Hepatocyte (in vitro differentiated cells): ENCODE data around the gene AKAP6. TPM values are rescaled to one million over a fixed set of nuclear protein-coding genes. Genes with fewer than 3 reads are reported as not detected.

Source experiments
- DNase-seq: peaks from one replicate; pipeline ENCODE4 v3.0.0-alpha.2; 2016; ENCODE audit warnings: low spot score
- H2AFZ ChIP-seq: fragments of 200-600 bp; sonication (generic); 2 replicates; pipeline ENCODE4 v1.6.0; 2016; ENCODE audit warnings: antibody characterized with exemption, mild to moderate bottlenecking
- H3K27ac ChIP-seq: fragments of 200-600 bp; sonication (generic); 2 replicates; pipeline ENCODE4 v1.5.1; 2016; ENCODE audit warnings: mild to moderate bottlenecking
- H3K27me3 ChIP-seq: fragments of 200-600 bp; sonication (generic); 2 replicates; pipeline ENCODE4 v1.6.1; 2016
- H3K36me3 ChIP-seq: fragments of 200-600 bp; sonication (generic); replicated peaks from 2 replicates; pipeline ENCODE4 v1.5.1; 2016; ENCODE audit warnings: low read depth; ENCODE audit not compliant: insufficient read depth
- H3K4me1 ChIP-seq: fragments of 200-600 bp; sonication (generic); 2 replicates; pipeline ENCODE4 v1.5.1; 2016; ENCODE audit warnings: mild to moderate bottlenecking, moderate library complexity; ENCODE audit not compliant: insufficient read depth
- H3K4me2 ChIP-seq: fragments of 200-600 bp; sonication (generic); 2 replicates; pipeline ENCODE4 v1.6.0; 2016
- H3K4me3 ChIP-seq: fragments of 200-600 bp; sonication (generic); 2 replicates; pipeline ENCODE4 v1.5.1; 2016; ENCODE audit warnings: mild to moderate bottlenecking
- H3K79me2 ChIP-seq: fragments of 200-600 bp; sonication (generic); 2 replicates; pipeline ENCODE4 v1.6.0; 2017; ENCODE audit warnings: mild to moderate bottlenecking
- H3K9me2 ChIP-seq: fragments of 200-600 bp; sonication (generic); replicated peaks from 2 replicates; pipeline ENCODE4 v1.6.0; 2017; ENCODE audit warnings: mild to moderate bottlenecking; ENCODE audit not compliant: insufficient read depth
- H3K9me3 ChIP-seq: fragments of 200-600 bp; sonication (generic); 2 replicates; pipeline ENCODE4 v1.5.1; 2016; ENCODE audit warnings: low read depth, mild to moderate bottlenecking
- H4K20me1 ChIP-seq: fragments of 200-600 bp; sonication (generic); 2 replicates; pipeline ENCODE4 v1.6.0; 2016; ENCODE audit warnings: mild to moderate bottlenecking; ENCODE audit not compliant: insufficient read depth, poor library complexity, severe bottlenecking
- EZH2 ChIP-seq: fragments of 200-600 bp; sonication (generic); IDR thresholded peaks from 2 replicates; pipeline ENCODE4 v1.6.1; 2016; ENCODE audit warnings: antibody characterized with exemption, mild to moderate bottlenecking, borderline replicate concordance
- EZH2phosphoT487 ChIP-seq: fragments of 200-600 bp; sonication (generic); IDR thresholded peaks from one replicate; pipeline ENCODE4 v1.6.1; 2018; ENCODE audit warnings: antibody characterized with exemption, mild to moderate bottlenecking, low read depth, moderate library complexity; ENCODE audit not compliant: unreplicated experiment, severe bottlenecking
- WGBS: methylation state at CpG from one replicate; pipeline ENCODE4 v1.1.6; 2016; ENCODE audit warnings: low lambda C conversion rate; ENCODE audit errors: missing lambda C conversion rate; 5-methylcytosine and 5-hydroxymethylcytosine counted together
- polyA plus RNA-seq: library from polyadenylated mRNA; unstranded; fragments of >200 nt; fragmentation: Nextera tagmentation; extraction: Ambion mirVana; gene quantifications from 2 replicates; pipeline ENCODE4 v1.2.1, GENCODE V29; 2016
- total RNA-seq: library from RNA; depleted of rRNA; stranded (reverse); fragments of >200 nt; gene quantifications from 2 replicates; pipeline ENCODE4 v1.2.3, GENCODE V29; 2014
- TF ChIP-seq, protein P1 (sequence below): fragments of 200-600 bp; sonication (generic); IDR thresholded peaks from 2 replicates; pipeline ENCODE4 v1.5.1; 2016; ENCODE audit warnings: antibody characterized with exemption, mild to moderate bottlenecking; ENCODE audit not compliant: poor library complexity

AKAP6 gene
- total and polyA plus RNA-seq, 2 experiments from 2014 or later, result 1.1 to 2.1 TPM

DNA sequence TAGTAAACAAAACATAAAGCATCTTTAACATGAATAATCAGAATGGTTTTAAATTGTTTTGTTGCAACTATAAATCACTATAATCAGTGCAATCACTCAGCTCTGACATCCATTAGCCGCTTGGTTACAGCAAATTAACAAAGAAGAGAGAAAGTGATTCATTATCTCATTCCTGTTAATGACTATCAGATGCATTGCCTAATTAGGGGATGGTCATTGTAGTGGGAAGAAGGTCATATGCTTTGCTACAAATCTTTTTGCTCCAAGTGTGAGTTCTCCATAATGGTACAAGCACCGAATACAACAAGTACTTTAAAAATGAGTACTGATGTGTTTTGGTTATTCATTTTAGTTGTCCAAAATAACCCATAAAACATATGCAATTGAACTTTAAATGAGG lies 272.0 kb downstream of the AKAP6 start:
- H3K79me2 ChIP-seq, result no peaks in the 10 kb centered on the region
- no peak overlapping the region for H3K27ac ChIP-seq
- no peaks in the 10 kb centered on the region for H3K36me3 ChIP-seq
- peaks cover 11% of the 10 kb centered on the region for H3K4me1 ChIP-seq
- no peaks in the 10 kb centered on the region for H3K27me3 ChIP-seq
- H3K9me2 ChIP-seq, result no peaks in the 10 kb centered on the region
- H3K4me2 ChIP-seq, result no peak overlapping the region
- DNase-seq, result no peak
- no peak for TF ChIP-seq EZH2
- no peak for TF ChIP-seq EZH2phosphoT487
- TF ChIP-seq, protein P1, sequence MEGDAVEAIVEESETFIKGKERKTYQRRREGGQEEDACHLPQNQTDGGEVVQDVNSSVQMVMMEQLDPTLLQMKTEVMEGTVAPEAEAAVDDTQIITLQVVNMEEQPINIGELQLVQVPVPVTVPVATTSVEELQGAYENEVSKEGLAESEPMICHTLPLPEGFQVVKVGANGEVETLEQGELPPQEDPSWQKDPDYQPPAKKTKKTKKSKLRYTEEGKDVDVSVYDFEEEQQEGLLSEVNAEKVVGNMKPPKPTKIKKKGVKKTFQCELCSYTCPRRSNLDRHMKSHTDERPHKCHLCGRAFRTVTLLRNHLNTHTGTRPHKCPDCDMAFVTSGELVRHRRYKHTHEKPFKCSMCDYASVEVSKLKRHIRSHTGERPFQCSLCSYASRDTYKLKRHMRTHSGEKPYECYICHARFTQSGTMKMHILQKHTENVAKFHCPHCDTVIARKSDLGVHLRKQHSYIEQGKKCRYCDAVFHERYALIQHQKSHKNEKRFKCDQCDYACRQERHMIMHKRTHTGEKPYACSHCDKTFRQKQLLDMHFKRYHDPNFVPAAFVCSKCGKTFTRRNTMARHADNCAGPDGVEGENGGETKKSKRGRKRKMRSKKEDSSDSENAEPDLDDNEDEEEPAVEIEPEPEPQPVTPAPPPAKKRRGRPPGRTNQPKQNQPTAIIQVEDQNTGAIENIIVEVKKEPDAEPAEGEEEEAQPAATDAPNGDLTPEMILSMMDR, result no peak
- no peaks in the 10 kb centered on the region for H4K20me1 ChIP-seq
- H3K4me3 ChIP-seq, result no peak overlapping the region
- WGBS, result 44% methylated on average over 2 of the region's 2 CpGs
- no peak overlapping the region for H2AFZ ChIP-seq
- H3K9me3 ChIP-seq, result no peaks in the 10 kb centered on the region

DNA sequence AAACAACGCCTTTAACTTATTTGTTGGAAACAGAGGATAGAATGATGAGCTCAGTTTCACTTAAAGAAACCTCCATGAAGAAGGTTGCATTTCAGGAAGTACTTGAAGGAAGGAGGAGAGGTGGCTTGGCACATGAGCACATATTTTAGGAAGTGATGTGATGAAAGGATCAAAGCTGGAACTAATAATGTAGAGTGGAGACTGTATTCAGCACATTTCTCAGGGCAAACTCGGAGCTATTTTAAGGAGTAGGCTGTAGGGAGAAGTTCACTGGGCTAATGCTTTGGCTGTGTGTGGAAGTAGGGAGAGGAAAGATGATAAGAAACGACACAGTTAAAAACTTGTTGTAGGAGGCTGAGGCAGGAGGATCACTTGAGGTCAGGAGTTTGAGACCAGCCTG lies 272.8 kb downstream of the AKAP6 start:
- no peak overlapping the region for H2AFZ ChIP-seq

DNA sequence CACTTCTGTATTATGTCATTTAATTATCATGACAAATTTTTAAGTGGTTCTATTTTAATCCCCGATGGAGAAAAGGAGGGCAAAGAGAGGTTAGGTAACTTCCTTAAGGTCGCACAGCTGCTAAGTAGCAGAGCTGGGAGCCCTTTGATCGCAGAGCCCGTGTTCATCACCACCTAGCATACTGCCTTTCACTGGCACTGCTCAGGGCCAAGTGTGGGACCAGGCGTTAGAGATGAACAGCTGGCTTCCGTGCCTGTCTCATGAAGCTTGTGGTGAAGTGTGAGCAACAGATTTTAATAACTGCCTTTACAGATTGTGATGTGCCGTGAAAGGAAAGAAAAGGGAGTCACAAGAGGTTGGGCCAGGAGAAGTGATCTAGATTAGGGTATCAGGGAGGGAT lies 273.6 kb downstream of the AKAP6 start:
- DNase-seq, result no peak
- H3K4me1 ChIP-seq, result peaks cover 11% of the 10 kb centered on the region
- H3K79me2 ChIP-seq, result no peaks in the 10 kb centered on the region
- no peak overlapping the region for H3K4me3 ChIP-seq
- H4K20me1 ChIP-seq, result no peaks in the 10 kb centered on the region
- H3K9me3 ChIP-seq, result no peaks in the 10 kb centered on the region
- WGBS, result 88% methylated on average over 7 of the region's 7 CpGs
- H3K27me3 ChIP-seq, result no peaks in the 10 kb centered on the region
- no peak overlapping the region for H2AFZ ChIP-seq
- no peaks in the 10 kb centered on the region for H3K9me2 ChIP-seq
- TF ChIP-seq EZH2phosphoT487 (no peak), EZH2 (no peak)
- TF ChIP-seq, protein P1, result no peak
- H3K36me3 ChIP-seq, result no peaks in the 10 kb centered on the region
- H3K27ac ChIP-seq, result no peak overlapping the region
- H3K4me2 ChIP-seq, result no peak overlapping the region

More for the DNA sequence above, 272.8 kb downstream of the AKAP6 start:
- TF ChIP-seq EZH2 (no peak), EZH2phosphoT487 (no peak)
- TF ChIP-seq, protein P1, result no peak
- Histone ChIP-seq H3K9me2 (no peaks in the 10 kb centered on the region), H3K4me2 (no peak overlapping the region), H3K9me3 (no peaks in the 10 kb centered on the region), H3K79me2 (no peaks in the 10 kb centered on the region), H4K20me1 (no peaks in the 10 kb centered on the region), H3K36me3 (no peaks in the 10 kb centered on the region), H3K27me3 (no peaks in the 10 kb centered on the region), H3K4me1 (peaks cover 11% of the 10 kb centered on the region), H3K27ac (no peak overlapping the region), H3K4me3 (no peak overlapping the region)
- WGBS, result 75% methylated on average over 3 of the region's 3 CpGs
- DNase-seq, result no peak

DNA sequence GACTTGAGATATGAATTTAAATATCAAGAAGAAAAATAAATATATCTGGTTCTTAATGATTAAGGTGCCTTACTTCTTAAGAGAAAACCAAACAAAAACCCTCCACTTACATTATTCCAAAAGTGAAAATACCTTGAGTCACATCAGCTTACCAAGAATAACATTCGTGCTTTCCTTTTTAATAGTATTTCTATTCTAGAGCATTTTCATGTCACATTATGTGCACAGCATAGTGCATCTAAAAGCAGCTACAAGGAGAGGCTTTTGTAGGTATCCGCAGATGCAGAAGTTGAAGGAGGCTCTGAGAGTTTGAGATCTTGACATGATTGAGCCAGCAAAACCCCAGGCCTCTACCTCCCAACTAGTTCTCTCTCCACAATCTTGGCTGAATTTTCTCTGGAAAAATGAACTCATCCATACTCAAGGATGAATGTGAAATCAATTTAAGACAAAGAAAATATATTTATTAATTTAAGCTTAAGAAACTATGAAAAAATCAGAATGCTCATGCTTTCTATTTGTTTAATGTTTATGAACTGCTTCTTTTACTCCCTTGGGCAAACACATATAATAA lies 275.0 kb downstream of the AKAP6 start:
- Histone ChIP-seq H3K4me1 (peaks cover 11% of the 10 kb centered on the region), H3K9me3 (no peaks in the 10 kb centered on the region), H3K4me3 (no peak overlapping the region), H2AFZ (no peak overlapping the region), H3K9me2 (no peaks in the 10 kb centered on the region), H4K20me1 (no peaks in the 10 kb centered on the region), H3K27ac (no peak overlapping the region), H3K36me3 (no peaks in the 10 kb centered on the region), H3K4me2 (no peak overlapping the region), H3K79me2 (no peaks in the 10 kb centered on the region), H3K27me3 (no peaks in the 10 kb centered on the region)
- no peak for TF ChIP-seq EZH2phosphoT487
- no peak for TF ChIP-seq EZH2
- TF ChIP-seq, protein P1, result no peak
- 98% methylated on average over 2 of the region's 2 CpGs for WGBS
- DNase-seq, result no peak
